ENCODE measurements around the gene C6orf89. TPM values are rescaled to one million over a fixed set of nuclear protein-coding genes. Genes with fewer than 3 reads are reported as not detected.
"Not testable (repeated sequence)": the region's sequence is repeated elsewhere in the genome, so short reads cannot be mapped to it uniquely, and the experiment has no call there.

Gene C6orf89
- total RNA-seq, 3 donors from 2014 or later = 27.2 to 27.7 (median 27.4) TPM

GRCh38 chr6:36949076-36949475 is 63.3 kb downstream of the C6orf89 start:
- H3K4me3 Mint-ChIP-seq; H3K27me3 Mint-ChIP-seq (ENCODE audit: low read depth); H3K9me3 Mint-ChIP-seq; DNase-seq; ATAC-seq; H3K36me3 Mint-ChIP-seq (ENCODE audit: insufficient read depth): not testable (repeated sequence)
- peaks cover 31% of the 10 kb centered on the region for H3K4me1 Mint-ChIP-seq (ENCODE audit: low read depth)

GRCh38 chr6:36949636-36950035 is 63.9 kb downstream of the C6orf89 start:
- no peak for ATAC-seq
- no peaks in the 10 kb centered on the region for H3K27me3 Mint-ChIP-seq (ENCODE audit: low read depth)
- H3K4me1 Mint-ChIP-seq (ENCODE audit: low read depth) = peaks cover 37% of the 10 kb centered on the region
- no peaks in the 10 kb centered on the region for H3K9me3 Mint-ChIP-seq
- no peak overlapping the region for H3K4me3 Mint-ChIP-seq
- no peak for DNase-seq
- no peaks in the 10 kb centered on the region for H3K36me3 Mint-ChIP-seq (ENCODE audit: insufficient read depth)

GRCh38 chr6:36953931-36954261 is 68.1 kb downstream of the C6orf89 start:
- DNase-seq (no peak), ATAC-seq (peak in 1 of 2 donors; percentile 13)
- Mint-ChIP-seq H3K4me1 (ENCODE audit: low read depth) (peaks cover 48% of the 10 kb centered on the region), H3K36me3 (ENCODE audit: insufficient read depth) (no peaks in the 10 kb centered on the region), H3K27me3 (ENCODE audit: low read depth) (no peaks in the 10 kb centered on the region), H3K9me3 (no peaks in the 10 kb centered on the region), H3K4me3 (no peak overlapping the region)

- H3K9me3 Mint-ChIP-seq = no peaks in the 10 kb centered on the region
- H3K27me3 Mint-ChIP-seq (ENCODE audit: low read depth) = no peaks in the 10 kb centered on the region
- peak within 1 kb of the TSS; percentile 54 for H3K4me3 Mint-ChIP-seq
- peak; percentile 19 to 54 for ATAC-seq
- H3K36me3 Mint-ChIP-seq (ENCODE audit: insufficient read depth) = no peaks in the 10 kb centered on the region
- DNase-seq = no peak
- peaks cover 46% of the 10 kb centered on the region for H3K4me1 Mint-ChIP-seq (ENCODE audit: low read depth)
Measured at GRCh38 chr6:36954262-36954931, 68.6 kb downstream of the C6orf89 start, which contains the start of gene PI16. Gene PI16, plus strand, starts transcription at chr6:36954738. Its CDS starts 23 bp downstream, at chr6:36954761.

GRCh38 chr6:36955136-36955535 is 69.4 kb downstream of the C6orf89 start:
- Mint-ChIP-seq H3K27me3 (ENCODE audit: low read depth) (no peaks in the 10 kb centered on the region), H3K4me1 (ENCODE audit: low read depth) (peaks cover 45% of the 10 kb centered on the region), H3K9me3 (no peaks in the 10 kb centered on the region), H3K36me3 (ENCODE audit: insufficient read depth) (no peaks in the 10 kb centered on the region), H3K4me3 (peak overlapping the region; percentile 54)
- DNase-seq = no peak
- no peak for ATAC-seq

GRCh38 chr6:36955671-36956445 is 70.1 kb downstream of the C6orf89 start:
- peak; percentile 13 to 44 for ATAC-seq
- no peaks in the 10 kb centered on the region for H3K27me3 Mint-ChIP-seq (ENCODE audit: low read depth)
- peak overlapping the region; percentile 54 for H3K4me3 Mint-ChIP-seq
- peaks cover 49% of the 10 kb centered on the region for H3K4me1 Mint-ChIP-seq (ENCODE audit: low read depth)
- H3K36me3 Mint-ChIP-seq (ENCODE audit: insufficient read depth) = no peaks in the 10 kb centered on the region
- no peak for DNase-seq
- H3K9me3 Mint-ChIP-seq = no peaks in the 10 kb centered on the region

GRCh38 chr6:36956446-36956820 is 70.7 kb downstream of the C6orf89 start:
- no peak for ATAC-seq
- peaks cover 50% of the 10 kb centered on the region for H3K4me1 Mint-ChIP-seq (ENCODE audit: low read depth)
- H3K9me3 Mint-ChIP-seq = no peaks in the 10 kb centered on the region

GRCh38 chr6:36957773-36958271 is 72.1 kb downstream of the C6orf89 start:
- no peak for DNase-seq
- no peak for ATAC-seq
- Mint-ChIP-seq H3K4me3 (no peak overlapping the region), H3K27me3 (ENCODE audit: low read depth) (no peaks in the 10 kb centered on the region), H3K36me3 (ENCODE audit: insufficient read depth) (no peaks in the 10 kb centered on the region), H3K9me3 (no peaks in the 10 kb centered on the region), H3K4me1 (ENCODE audit: low read depth) (peaks cover 54% of the 10 kb centered on the region)

More at GRCh38 chr6:36956446-36956820, 70.7 kb downstream of the C6orf89 start:
- DNase-seq = no peak
- Mint-ChIP-seq H3K27me3 (ENCODE audit: low read depth) (no peaks in the 10 kb centered on the region), H3K36me3 (ENCODE audit: insufficient read depth) (no peaks in the 10 kb centered on the region), H3K4me3 (peak overlapping the region; percentile 26)

- no peak for DNase-seq
- Mint-ChIP-seq H3K27me3 (ENCODE audit: low read depth) (no peaks in the 10 kb centered on the region), H3K36me3 (ENCODE audit: insufficient read depth) (no peaks in the 10 kb centered on the region), H3K9me3 (no peaks in the 10 kb centered on the region), H3K4me3 (no peak overlapping the region), H3K4me1 (ENCODE audit: low read depth) (peaks cover 58% of the 10 kb centered on the region)
- no peak for ATAC-seq
Measured at GRCh38 chr6:36958775-36959554, 73.2 kb downstream of the C6orf89 start.

GRCh38 chr6:36959555-36960250 is 74.0 kb downstream of the C6orf89 start:
- H3K4me3 Mint-ChIP-seq = no peak overlapping the region
- DNase-seq = no peak
- no peaks in the 10 kb centered on the region for H3K9me3 Mint-ChIP-seq
- H3K4me1 Mint-ChIP-seq (ENCODE audit: low read depth) = peaks cover 58% of the 10 kb centered on the region
- no peaks in the 10 kb centered on the region for H3K27me3 Mint-ChIP-seq (ENCODE audit: low read depth)
- no peaks in the 10 kb centered on the region for H3K36me3 Mint-ChIP-seq (ENCODE audit: insufficient read depth)
- ATAC-seq = no peak

GRCh38 chr6:36961441-36962435 is 76.0 kb downstream of the C6orf89 start:
- ATAC-seq (no peak), DNase-seq (no peak)
- Mint-ChIP-seq H3K27me3 (ENCODE audit: low read depth) (no peaks in the 10 kb centered on the region), H3K36me3 (ENCODE audit: insufficient read depth) (peaks cover 5% of the 10 kb centered on the region), H3K9me3 (no peaks in the 10 kb centered on the region), H3K4me3 (no peak overlapping the region), H3K4me1 (ENCODE audit: low read depth) (peaks cover 48% of the 10 kb centered on the region)

GRCh38 chr6:36962874-36963273 is 77.1 kb downstream of the C6orf89 start:
- no peaks in the 10 kb centered on the region for H3K27me3 Mint-ChIP-seq (ENCODE audit: low read depth)
- peak overlapping the region; percentile 37 for H3K4me3 Mint-ChIP-seq
- H3K4me1 Mint-ChIP-seq (ENCODE audit: low read depth) = peaks cover 41% of the 10 kb centered on the region
- DNase-seq = peak; percentile 67
- H3K9me3 Mint-ChIP-seq = no peaks in the 10 kb centered on the region
- peak; percentile 62 to 74 for ATAC-seq
- H3K36me3 Mint-ChIP-seq (ENCODE audit: insufficient read depth) = peaks cover 12% of the 10 kb centered on the region

All from activated T-cell treated with anti-CD3 and anti-CD28 coated beads, Interleukin-2, amount 50 U/mL, for 4 hours (primary cell).